IMR-90 (cell line): ENCODE measurements around the gene PMCH. TPM values are rescaled to one million over a fixed set of nuclear protein-coding genes. Genes with fewer than 3 reads are reported as not detected.

ENCODE experiments used
- ATAC-seq: fragments of 200-7000 bp; cut with Tn5 transposase; 2 replicates; pipeline ENCODE4 v1.9.1; 2020; ENCODE audit warnings: low read depth, mild to moderate bottlenecking, moderate library complexity
- BruUV-seq: library from RNA; stranded (reverse); fragments of 400-500 nt; replicated peaks from 2 replicates; lab custom pipeline; 2021; lab: Mats Ljungman, UMichigan
- CTCF ChIA-PET: fragments of 300-600 bp; formaldehyde crosslinking; extraction: SDS; loops from one replicate; lab custom pipeline; 2021; ENCODE audit warnings: antibody characterized with exemption; lab: Yijun Ruan, JAX
- POLR2A ChIA-PET: fragments of 300-600 bp; sonication (Branson Sonifier 250); formaldehyde crosslinking; loops from one replicate; lab custom pipeline; 2022; ENCODE audit warnings: antibody characterized with exemption; ENCODE audit not compliant: unreplicated experiment; lab: Charles Lee
- DNase-seq: peaks from one replicate; pipeline ENCODE4 v3.0.0; 2013
- H2AFZ ChIP-seq: replicated peaks from 2 replicates; pipeline ENCODE3; 2013; ENCODE audit warnings: low read length, mild to moderate bottlenecking; ENCODE audit not compliant: poor library complexity
- H2AK5ac ChIP-seq: 2 replicates; pipeline ENCODE4 v1.6.1; 2013; ENCODE audit warnings: low read depth, low read length, inconsistent platforms
- H2AK9ac ChIP-seq: replicated peaks from 2 replicates; pipeline ENCODE3; 2013; ENCODE audit warnings: mild to moderate bottlenecking, low read depth, low read length, moderate library complexity; ENCODE audit not compliant: poor library complexity
- H2BK120ac ChIP-seq: 2 replicates; pipeline ENCODE4 v1.6.1; 2013; ENCODE audit warnings: low read depth, low read length, inconsistent platforms
- H2BK15ac ChIP-seq: 3 replicates; pipeline ENCODE4 v1.6.1; 2013; ENCODE audit warnings: low read depth, low read length, inconsistent platforms
- H2BK20ac ChIP-seq: 2 replicates; pipeline ENCODE4 v1.6.1; 2013; ENCODE audit warnings: low read depth, mild to moderate bottlenecking, inconsistent platforms, low read length, moderate library complexity
- H2BK5ac ChIP-seq: 2 replicates; pipeline ENCODE4 v1.6.1; 2013; ENCODE audit warnings: mild to moderate bottlenecking, low read depth, low read length, inconsistent platforms; ENCODE audit not compliant: poor library complexity, severe bottlenecking
- H3K14ac ChIP-seq: replicated peaks from 2 replicates; pipeline ENCODE4 v1.6.1; 2013; ENCODE audit warnings: low read depth, low read length, inconsistent platforms
- H3K18ac ChIP-seq: 2 replicates; pipeline ENCODE4 v1.6.1; 2013; ENCODE audit warnings: low read depth, low read length, control low read depth
- H3K23ac ChIP-seq: 2 replicates; pipeline ENCODE4 v1.6.1; 2013; ENCODE audit warnings: low read depth, low read length, inconsistent platforms
- H3K27ac ChIP-seq: 2 replicates; pipeline ENCODE4 v1.5.1; 2013; ENCODE audit warnings: mild to moderate bottlenecking, control low read depth, low read length; ENCODE audit not compliant: insufficient read depth
- H3K27me3 ChIP-seq: 2 replicates; pipeline ENCODE4 v1.6.1; 2013; ENCODE audit warnings: low read length; ENCODE audit not compliant: control insufficient read depth, insufficient read depth
- H3K36me3 ChIP-seq: 2 replicates; pipeline ENCODE4 v1.6.1; 2013; ENCODE audit warnings: low read length, mixed read lengths; ENCODE audit not compliant: control insufficient read depth, insufficient read depth
- H3K4ac ChIP-seq: 2 replicates; pipeline ENCODE4 v1.6.1; 2013; ENCODE audit warnings: low read depth, low read length, inconsistent platforms
- H3K4me1 ChIP-seq: 2 replicates; pipeline ENCODE4 v1.6.1; 2013; ENCODE audit warnings: low read length, mixed read lengths; ENCODE audit not compliant: control insufficient read depth, insufficient read depth
- H3K4me2 ChIP-seq: 2 replicates; pipeline ENCODE4 v1.6.1; 2013; ENCODE audit warnings: low read depth, mild to moderate bottlenecking, control low read depth, low read length, moderate library complexity
- H3K4me3 ChIP-seq: 2 replicates; pipeline ENCODE4 v1.5.1; 2013; ENCODE audit warnings: low read depth, mild to moderate bottlenecking, control low read depth, low read length, moderate library complexity; ENCODE audit not compliant: insufficient read depth
- H3K56ac ChIP-seq: 2 replicates; pipeline ENCODE4 v1.6.1; 2013; ENCODE audit warnings: low read length, inconsistent platforms; ENCODE audit not compliant: insufficient read depth; ENCODE audit errors: extremely low read depth
- H3K79me1 ChIP-seq, 2 experiments: 2 replicates each; pipeline ENCODE4 v1.6.1; 2013; ENCODE audit warnings: low read length in 2 of 2, inconsistent platforms in 1 of 2, low read depth in 1 of 2
- H3K9ac ChIP-seq: 2 replicates; pipeline ENCODE4 v1.6.1; 2013; ENCODE audit warnings: low read depth, low read length, control low read depth
- H3K9me1 ChIP-seq: 2 replicates; pipeline ENCODE4 v1.6.1; 2013; ENCODE audit warnings: low read length, inconsistent platforms; ENCODE audit not compliant: insufficient read depth
- H3K9me3 ChIP-seq: 2 replicates; pipeline ENCODE4 v1.6.1; 2013; ENCODE audit warnings: low read length; ENCODE audit not compliant: control insufficient read depth, insufficient read depth
- H4K20me1 ChIP-seq: 2 replicates; pipeline ENCODE4 v1.6.1; 2013; ENCODE audit warnings: low read length, inconsistent platforms; ENCODE audit not compliant: insufficient read depth
- H4K5ac ChIP-seq: 2 replicates; pipeline ENCODE4 v1.6.1; 2013; ENCODE audit warnings: mild to moderate bottlenecking, low read depth, low read length, control low read depth
- H4K8ac ChIP-seq, 2 experiments: 2 replicates each; pipeline ENCODE4 v1.6.1; 2013; ENCODE audit warnings: low read depth in 2 of 2, low read length in 2 of 2, control low read depth in 1 of 2, inconsistent platforms in 1 of 2
- H4K91ac ChIP-seq: 2 replicates; pipeline ENCODE4 v1.6.1; 2013; ENCODE audit warnings: low read depth, low read length, inconsistent platforms; ENCODE audit not compliant: insufficient read depth
- CEBPB ChIP-seq: IDR thresholded peaks from 2 replicates; pipeline ENCODE4 v1.6.1; 2012; ENCODE audit warnings: low read depth, low read length, improper control_type of control experiment
- FOS ChIP-seq: fragments of 150-350 bp; IDR thresholded peaks from 2 replicates; pipeline ENCODE4 v1.6.1; 2016; ENCODE audit warnings: low read depth, low read length
- POLR2A ChIP-seq: IDR thresholded peaks from 2 replicates; pipeline ENCODE4 v1.6.1; 2012; ENCODE audit warnings: mild to moderate bottlenecking, low read depth, low read length
- RCOR1 ChIP-seq: IDR thresholded peaks from 2 replicates; pipeline ENCODE4 v1.6.1; 2012; ENCODE audit warnings: mild to moderate bottlenecking, low read length, improper control_type of control experiment; ENCODE audit not compliant: insufficient replicate concordance
- WGBS, 2 experiments: methylation state at CpG; one replicate each; pipeline versions ENCODE4 v1.1.5 to v1.1.7; 2013; ENCODE audit warnings: missing lambda C conversion rate in 2 of 2; ENCODE audit not compliant: insufficient read length in 1 of 2; ENCODE audit errors: extremely low coverage in 2 of 2; 5-methylcytosine and 5-hydroxymethylcytosine counted together
- dilution Hi-C: fragments of 300-500 bp; cut with HindIII; formaldehyde crosslinking; loops from one replicate; pipeline ENCODE4 v1.14.3; 2018; ENCODE audit warnings: low sequenced_read_pairs; ENCODE audit not compliant: unreplicated experiment
- in situ Hi-C: fragments of 300-500 bp; cut with MboI; formaldehyde crosslinking; loops from 3 replicates; pipeline ENCODE4 v1.14.3; 2019; ENCODE audit warnings: low sequenced_read_pairs, inconsistent platforms, mixed read lengths
- intact Hi-C: fragments of 100-400 bp; cut with micrococcal nuclease; formaldehyde crosslinking; loops from 2 replicates; pipeline ENCODE4 v1.10.0; 2022
- polyA plus RNA-seq, 3 experiments: library from polyadenylated mRNA; depleted of rRNA; stranded (reverse); fragments of >200 nt; gene quantifications; 2 replicates each; pipeline ENCODE4 v1.2.3, GENCODE V29; 2012; ENCODE audit warnings: low replicate concordance in 1 of 3
- total RNA-seq: library from RNA; depleted of rRNA; stranded (reverse); fragments of >200 nt; gene quantifications from 2 replicates; pipeline ENCODE4 v1.2.3, GENCODE V29; 2012
- TF ChIP-seq, protein P1 (sequence below): fragments of 150-350 bp; IDR thresholded peaks from 2 replicates; pipeline ENCODE4 v1.6.1; 2016; ENCODE audit warnings: low read depth, mild to moderate bottlenecking, low read length, moderate library complexity, borderline replicate concordance

The PMCH gene
- total and polyA plus RNA-seq, 2 of the 4 experiments (the other 2 are of a cell fraction), result not detected

DNA sequence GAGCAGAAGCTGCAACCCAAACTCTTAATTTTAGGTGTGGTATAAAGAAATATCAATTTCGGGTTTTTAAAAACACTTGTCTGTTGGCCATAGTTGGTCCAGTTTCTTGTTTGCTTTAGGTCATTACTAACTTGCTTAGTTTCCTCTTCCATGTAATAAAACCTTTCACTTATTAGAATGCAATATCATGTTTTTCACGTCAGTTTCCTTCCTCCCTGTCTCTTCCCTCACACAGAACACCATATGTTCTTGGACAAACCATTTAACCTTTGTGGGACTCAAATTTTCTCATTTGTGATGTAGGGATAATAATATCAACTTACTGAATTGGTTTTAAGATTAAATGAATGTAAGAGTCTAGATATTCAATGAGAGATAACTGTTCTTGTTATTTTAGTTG is 22.9 kb downstream of the PMCH start:
- dilution Hi-C loops (no loop called here), in situ Hi-C loops (no loop called here), intact Hi-C loops (loop anchor here (5.0 kb wide), 3 partner anchors 213 to 528 kb away; no protein-coding TSS in a partner anchor)
- Histone ChIP-seq H3K18ac (no peak overlapping the region), H4K91ac (no peak overlapping the region), H4K8ac (no peak overlapping the region), H3K14ac (no peak overlapping the region), H4K5ac (no peak overlapping the region), H2AFZ (no peak overlapping the region), H2BK20ac (no peak overlapping the region), H2BK15ac (no peak overlapping the region), H2AK9ac (no peak overlapping the region), H2AK5ac (no peak overlapping the region), H2BK120ac (no peak overlapping the region), H3K4me1 (peaks cover 2% of the 10 kb centered on the region), H3K4ac (no peak overlapping the region), H3K4me3 (no peak overlapping the region), H3K9me1 (peaks cover 2% of the 10 kb centered on the region; the same call in 1 of the 2 replicates), H4K20me1 (no peaks in the 10 kb centered on the region), H3K23ac (no peak overlapping the region), H3K4me2 (no peak overlapping the region), H3K79me1 (no peaks in the 10 kb centered on the region), H2BK5ac (no peak overlapping the region), H3K27me3 (no peaks in the 10 kb centered on the region), H3K9ac (no peak overlapping the region), H3K36me3 (no peaks in the 10 kb centered on the region), H3K56ac (no peak overlapping the region), H3K27ac (no peak overlapping the region), H3K9me3 (no peaks in the 10 kb centered on the region)
- WGBS, 2 experiments, result no CpG with 5 or more reads among the region's 2 CpGs
- no peak for DNase-seq
- no TSS peak for BruUV-seq
- no peak for ATAC-seq
- POLR2A ChIA-PET, result no interaction called here
- TF ChIP-seq, protein P1, sequence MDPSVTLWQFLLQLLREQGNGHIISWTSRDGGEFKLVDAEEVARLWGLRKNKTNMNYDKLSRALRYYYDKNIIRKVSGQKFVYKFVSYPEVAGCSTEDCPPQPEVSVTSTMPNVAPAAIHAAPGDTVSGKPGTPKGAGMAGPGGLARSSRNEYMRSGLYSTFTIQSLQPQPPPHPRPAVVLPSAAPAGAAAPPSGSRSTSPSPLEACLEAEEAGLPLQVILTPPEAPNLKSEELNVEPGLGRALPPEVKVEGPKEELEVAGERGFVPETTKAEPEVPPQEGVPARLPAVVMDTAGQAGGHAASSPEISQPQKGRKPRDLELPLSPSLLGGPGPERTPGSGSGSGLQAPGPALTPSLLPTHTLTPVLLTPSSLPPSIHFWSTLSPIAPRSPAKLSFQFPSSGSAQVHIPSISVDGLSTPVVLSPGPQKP, result no peak
- TF ChIP-seq FOS (no peak), RCOR1 (no peak), POLR2A (no peak), CEBPB (no peak)
- CTCF ChIA-PET, result no interaction called here
